Keratinocyte (primary cell): ENCODE results near the gene GAGE10.

Source experiments
- EZH2 ChIP-seq: IDR thresholded peaks from one replicate; pipeline ENCODE4 v1.6.1; 2012; ENCODE audit warnings: inconsistent platforms, mild to moderate bottlenecking, low read length, moderate library complexity
- TF ChIP-seq, protein P1 (sequence below), 3 experiments: IDR thresholded peaks in 1 of 3; conservative IDR thresholded peaks in 1 of 3; optimal IDR thresholded peaks in 1 of 3; 2 replicates in 2 of 3; 3 replicates in 1 of 3; pipeline versions ENCODE3 to v1.5.1; 2011; ENCODE audit warnings: low read length in 3 of 3, mild to moderate bottlenecking in 3 of 3, moderate library complexity in 2 of 3, control low read depth in 1 of 3, inconsistent platforms in 1 of 3; ENCODE audit not compliant: insufficient read depth in 2 of 3; ENCODE audit errors: extremely low read depth in 1 of 3

DNA sequence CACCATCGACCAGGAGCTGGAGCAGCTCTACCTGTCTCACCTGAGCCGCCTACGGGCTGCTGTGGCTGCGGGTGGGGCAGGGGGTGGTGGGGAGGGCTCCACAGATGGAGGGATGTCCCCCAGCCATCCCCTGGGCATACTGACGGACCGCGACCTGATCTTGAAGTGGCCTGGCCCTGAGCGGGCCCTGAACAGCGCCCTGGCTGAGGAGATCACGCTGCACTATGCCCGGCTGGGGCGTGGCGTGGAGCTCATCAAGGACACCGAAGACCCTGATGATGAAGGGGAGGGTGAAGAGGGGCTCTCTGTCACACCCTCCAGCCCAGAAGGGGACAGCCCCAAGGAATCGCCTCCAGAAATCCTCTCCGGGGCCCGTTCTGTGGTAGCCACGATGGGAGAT is 17.3 kb upstream of the GAGE10 start:
- TF ChIP-seq EZH2 = no peak
- TF ChIP-seq, protein P1, sequence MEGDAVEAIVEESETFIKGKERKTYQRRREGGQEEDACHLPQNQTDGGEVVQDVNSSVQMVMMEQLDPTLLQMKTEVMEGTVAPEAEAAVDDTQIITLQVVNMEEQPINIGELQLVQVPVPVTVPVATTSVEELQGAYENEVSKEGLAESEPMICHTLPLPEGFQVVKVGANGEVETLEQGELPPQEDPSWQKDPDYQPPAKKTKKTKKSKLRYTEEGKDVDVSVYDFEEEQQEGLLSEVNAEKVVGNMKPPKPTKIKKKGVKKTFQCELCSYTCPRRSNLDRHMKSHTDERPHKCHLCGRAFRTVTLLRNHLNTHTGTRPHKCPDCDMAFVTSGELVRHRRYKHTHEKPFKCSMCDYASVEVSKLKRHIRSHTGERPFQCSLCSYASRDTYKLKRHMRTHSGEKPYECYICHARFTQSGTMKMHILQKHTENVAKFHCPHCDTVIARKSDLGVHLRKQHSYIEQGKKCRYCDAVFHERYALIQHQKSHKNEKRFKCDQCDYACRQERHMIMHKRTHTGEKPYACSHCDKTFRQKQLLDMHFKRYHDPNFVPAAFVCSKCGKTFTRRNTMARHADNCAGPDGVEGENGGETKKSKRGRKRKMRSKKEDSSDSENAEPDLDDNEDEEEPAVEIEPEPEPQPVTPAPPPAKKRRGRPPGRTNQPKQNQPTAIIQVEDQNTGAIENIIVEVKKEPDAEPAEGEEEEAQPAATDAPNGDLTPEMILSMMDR (optimal IDR thresholded peaks at IDR 0.05 in 1 of 3, IDR thresholded peaks at IDR 0.05 in 1 of 3, conservative IDR thresholded peaks at IDR 0.05 in 1 of 3; ENCODE audit: extremely low read depth in 1 of 3, insufficient read depth in 2 of 3, low read length in 3 of 3) = no peak
